ENCODE data around the gene MYO1A. TPM values are rescaled to one million over a fixed set of nuclear protein-coding genes. Genes with fewer than 3 reads are reported as not detected.

Gene MYO1A
- total RNA-seq, 1 experiment from 2014 or later: 0.26 TPM

- Histone ChIP-seq H2BK5ac (ENCODE audit: insufficient read length, low read length) (no peak overlapping the region), H3K14ac (ENCODE audit: insufficient read depth, low read length) (no peak overlapping the region), H3K79me1 (ENCODE audit: insufficient read depth, low read depth, low read length, poor library complexity, severe bottlenecking) (no peaks in the 10 kb centered on the region), H3K23ac (ENCODE audit: insufficient read length, low read depth, low read length) (no peak overlapping the region), H3K18ac (ENCODE audit: insufficient read length, low read depth, low read length) (no peak overlapping the region), H2AFZ (ENCODE audit: low read length) (no peak overlapping the region), H2BK15ac (ENCODE audit: low read depth, low read length) (no peak overlapping the region), H3K56ac (ENCODE audit: insufficient read length, low read depth, low read length) (no peak overlapping the region), H3K79me2 (ENCODE audit: insufficient read depth, low read length) (no peaks in the 10 kb centered on the region), H2BK12ac (ENCODE audit: insufficient read length, low read depth, low read length) (no peak overlapping the region), H3K9me3 (ENCODE audit: control insufficient read depth, low read depth, low read length) (no peaks in the 10 kb centered on the region), H3K27ac (ENCODE audit: insufficient read length, low read depth, low read length) (no peak overlapping the region), H3K4me2 (ENCODE audit: insufficient read depth, insufficient read length, low read length) (no peak overlapping the region), H3K4ac (ENCODE audit: low read depth, low read length) (no peak overlapping the region), H3T11ph (ENCODE audit: low read length) (no peak overlapping the region), H2AK5ac (ENCODE audit: insufficient read length, low read length) (no peak overlapping the region), H3K9ac (ENCODE audit: extremely low read depth, insufficient read length, low read length) (no peak overlapping the region), H4K91ac (ENCODE audit: insufficient read length, low read depth, low read length) (no peak overlapping the region), H3K23me2 (ENCODE audit: insufficient read length, low read depth, low read length, poor library complexity, severe bottlenecking) (no peaks in the 10 kb centered on the region), H2BK120ac (ENCODE audit: low read depth, low read length, poor library complexity, severe bottlenecking) (no peak overlapping the region), H4K20me1 (ENCODE audit: control insufficient read depth, insufficient read depth, insufficient read length) (no peaks in the 10 kb centered on the region), H3K27me3 (ENCODE audit: insufficient read depth, low read length) (no peaks in the 10 kb centered on the region), H4K5ac (ENCODE audit: insufficient read length, low read depth, low read length) (no peak overlapping the region), H3K4me1 (ENCODE audit: insufficient read depth, low read length) (no peaks in the 10 kb centered on the region), H2BK20ac (ENCODE audit: low read depth, low read length, poor library complexity, severe bottlenecking) (no peak overlapping the region), H4K8ac (replicated peaks; ENCODE audit: insufficient read length, low read depth, low read length) (no peak overlapping the region)
- no peak for TF ChIP-seq CTCF (conservative IDR thresholded peaks at IDR 0.05)
- Mint-ChIP-seq H3K9me3 (peaks cover 0 to 2% of the 10 kb centered on the region in 2 experiments; a peak in 1 of 5 replicates), H3K36me3 (ENCODE audit: insufficient read depth in 1 of 3, low read depth in 3 of 3) (peaks cover 30 to 79% (median 62%) of the 10 kb centered on the region in 3 experiments; a peak in 6 of 7 replicates), H3K27me3 (ENCODE audit: low read depth) (no peaks in the 10 kb centered on the region), H3K4me1 (no peaks in the 10 kb centered on the region), H3K4me3 (no peak overlapping the region), H3K27ac (peak overlapping the region in 1 of 3 experiments; percentile 23; a peak in 2 of 7 replicates)
- DNase-seq: no peak
- no CpG with 5 or more reads among the region's 5 CpGs for WGBS (ENCODE audit: extremely low coverage, insufficient read length, low lambda C conversion rate)
Measured at GRCh38 chr12:57063991-57064685, 14.2 kb upstream of the MYO1A start.

Measured in H9 (cell line).